HG03095 (cell line): ENCODE data around the gene DDX20.

Experiments
- ATAC-seq: cut with Tn5 transposase; IDR thresholded peaks from one replicate; pipeline ENCODE4 v1.9.1; 2021; ENCODE audit warnings: moderate library complexity; ENCODE audit not compliant: unreplicated experiment

The DDX20 gene

DNA sequence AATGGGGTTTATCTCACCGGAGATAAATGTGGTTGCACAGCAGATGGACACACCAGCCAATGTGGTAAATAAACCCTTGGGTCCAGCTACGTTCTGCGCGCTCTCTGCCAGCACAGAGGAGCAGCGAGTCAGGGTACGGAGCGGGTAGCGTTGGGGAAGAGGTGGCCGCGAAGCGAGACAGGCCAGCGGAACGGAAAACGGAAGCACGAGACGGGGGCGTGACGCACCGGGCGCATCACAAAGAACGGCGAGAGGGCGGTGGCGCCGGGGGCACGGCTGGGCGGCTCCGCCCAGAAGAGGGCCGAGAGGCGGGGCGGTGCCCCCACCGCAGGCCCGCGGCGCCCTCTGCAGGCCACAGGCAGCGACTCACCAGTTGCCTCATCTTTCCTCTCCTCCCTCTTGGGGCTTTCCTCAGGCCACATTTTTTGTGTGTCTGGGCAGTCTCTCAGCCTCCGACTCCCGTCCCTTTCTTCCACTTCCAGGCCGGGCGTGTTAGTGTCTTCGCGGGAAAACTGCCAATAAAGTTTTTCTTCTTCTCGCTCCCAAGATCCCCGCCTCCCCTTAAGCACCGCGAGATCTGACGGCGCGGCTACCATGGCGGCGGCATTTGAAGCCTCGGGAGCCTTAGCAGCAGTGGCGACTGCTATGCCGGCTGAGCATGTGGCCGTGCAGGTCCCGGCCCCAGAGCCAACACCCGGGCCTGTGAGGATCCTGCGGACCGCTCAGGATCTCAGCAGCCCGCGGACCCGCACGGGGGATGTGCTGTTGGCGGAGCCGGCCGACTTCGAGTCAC lies at the start of gene DDX20:
DDX20 (plus strand) TSS at position 571 of the 793 bp plus-strand sequence; CDS start at position 595, 24 bp downstream.
- peak; percentile 85 for ATAC-seq

DNA sequence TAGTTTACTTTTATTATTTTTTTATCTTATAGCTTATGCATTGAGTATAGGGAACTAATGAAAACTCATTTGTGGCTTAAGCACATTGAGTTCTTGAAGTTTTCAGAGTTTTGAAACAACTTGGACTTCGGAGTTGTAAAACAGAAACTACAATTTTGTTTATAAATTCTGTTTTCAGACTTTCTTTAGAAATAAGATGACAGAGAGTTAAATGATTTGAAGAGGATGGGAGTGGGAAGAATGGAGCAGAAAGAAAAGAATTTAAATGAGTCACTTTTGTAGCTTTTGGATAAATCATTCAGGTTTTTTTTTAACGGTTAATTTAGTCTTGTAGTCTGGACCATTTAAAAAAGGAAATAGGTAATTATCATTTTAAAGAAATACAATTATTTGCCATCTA lies 48.8 kb upstream of the DDX20 start:
- ATAC-seq, result no peak

DNA sequence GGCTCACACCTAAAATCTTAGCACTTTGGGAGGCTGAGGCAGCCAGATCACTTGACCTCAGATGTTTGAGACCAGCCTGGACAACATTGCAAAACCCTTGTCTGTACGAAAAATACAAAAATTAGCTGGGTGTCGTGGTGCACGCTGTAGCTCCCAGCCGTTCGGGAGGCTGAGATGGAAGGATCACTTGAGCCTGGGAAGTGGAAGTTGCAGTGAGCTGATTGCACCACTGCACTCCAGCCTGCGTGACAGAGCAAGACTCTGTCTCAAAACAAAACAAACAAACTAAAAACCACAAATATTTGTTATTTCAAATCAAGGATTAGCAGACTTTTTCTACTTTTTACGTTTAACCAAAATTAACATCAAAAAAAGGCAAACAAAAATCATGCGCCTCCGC lies 47.8 kb upstream of the DDX20 start:
- no peak for ATAC-seq

GRCh38 chr1:111709986-111710385 lies 45.7 kb upstream of the DDX20 start:
- no peak for ATAC-seq

GRCh38 chr1:111716333-111716732 lies 39.4 kb upstream of the DDX20 start:
- ATAC-seq, result no peak

DNA sequence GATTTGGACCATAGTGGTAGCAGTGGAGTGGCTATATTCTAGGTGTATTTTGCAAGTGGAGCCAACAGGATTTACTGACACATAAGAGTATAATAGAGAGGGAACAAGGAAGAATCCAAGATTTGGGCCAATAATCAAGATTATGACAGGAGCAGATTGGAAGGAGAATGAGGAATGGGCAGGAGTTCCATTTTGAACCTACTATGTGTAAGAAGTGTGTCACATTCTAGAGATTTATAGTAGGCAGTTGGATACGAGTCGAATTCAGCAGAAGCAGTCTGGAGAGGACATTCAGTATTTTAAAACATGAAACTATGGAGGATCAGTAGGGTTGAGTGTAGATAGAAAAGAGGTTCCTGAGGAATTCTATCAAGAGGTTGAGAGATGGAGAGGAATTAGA lies 38.3 kb upstream of the DDX20 start:
- no peak for ATAC-seq

GRCh38 chr1:111719135-111719534 lies 36.6 kb upstream of the DDX20 start:
- no peak for ATAC-seq

DNA sequence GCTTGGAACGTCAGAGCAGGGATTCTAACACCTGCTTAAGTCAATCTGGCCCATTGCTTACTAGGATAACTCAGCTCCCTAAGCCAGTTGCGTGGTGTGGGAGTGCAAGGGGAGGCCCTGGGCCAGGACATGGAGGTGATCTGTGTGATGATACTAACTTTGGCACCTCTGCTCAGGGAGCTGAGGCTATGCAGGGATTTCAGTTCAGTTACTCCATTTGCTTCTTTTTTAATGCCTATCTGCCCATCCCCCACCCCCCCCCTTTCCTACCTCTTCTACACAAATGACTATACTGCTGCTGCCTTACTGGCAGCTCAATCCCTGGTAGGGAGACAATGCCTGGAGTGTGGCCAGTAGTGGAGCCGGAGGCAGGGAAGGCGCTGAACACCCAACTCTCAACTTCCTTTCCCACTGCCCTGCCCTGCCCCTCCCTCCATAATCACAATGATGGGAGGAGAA lies 36.0 kb upstream of the DDX20 start:
- ATAC-seq, result no peak

DNA sequence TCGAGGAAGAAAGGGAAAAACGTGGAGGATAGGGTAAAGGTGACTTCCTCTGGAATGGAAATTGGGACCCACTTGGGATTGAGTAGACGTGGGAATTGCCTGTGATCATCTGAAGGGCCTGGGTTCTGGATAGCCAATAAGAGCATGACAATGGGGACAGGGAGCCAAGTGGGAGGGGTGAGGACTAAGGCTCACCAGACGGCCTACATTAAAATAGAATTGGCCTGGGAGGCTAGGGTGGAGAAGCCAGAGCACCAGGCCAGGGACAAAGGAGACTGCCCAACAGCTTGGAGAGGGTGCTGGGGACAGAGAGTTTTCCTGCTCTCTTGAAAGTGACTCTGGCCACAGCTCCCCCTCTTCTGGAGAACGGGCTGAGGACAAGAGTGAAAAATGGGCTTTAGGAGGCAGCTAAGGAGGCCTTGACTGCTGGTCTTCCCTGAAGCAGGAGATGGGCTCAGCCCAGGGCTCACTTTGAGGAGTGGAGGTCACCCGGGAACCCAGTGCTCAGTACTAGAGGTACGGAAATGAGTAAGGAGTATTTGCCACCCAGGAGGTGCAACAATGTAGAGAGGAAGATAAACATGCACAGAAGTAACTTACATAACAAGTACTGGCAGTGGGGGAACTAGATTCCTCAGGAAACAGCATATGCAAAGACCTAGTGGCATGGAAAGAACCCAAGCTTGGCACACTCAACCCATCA lies 35.3 kb upstream of the DDX20 start:
- no peak for ATAC-seq

DNA sequence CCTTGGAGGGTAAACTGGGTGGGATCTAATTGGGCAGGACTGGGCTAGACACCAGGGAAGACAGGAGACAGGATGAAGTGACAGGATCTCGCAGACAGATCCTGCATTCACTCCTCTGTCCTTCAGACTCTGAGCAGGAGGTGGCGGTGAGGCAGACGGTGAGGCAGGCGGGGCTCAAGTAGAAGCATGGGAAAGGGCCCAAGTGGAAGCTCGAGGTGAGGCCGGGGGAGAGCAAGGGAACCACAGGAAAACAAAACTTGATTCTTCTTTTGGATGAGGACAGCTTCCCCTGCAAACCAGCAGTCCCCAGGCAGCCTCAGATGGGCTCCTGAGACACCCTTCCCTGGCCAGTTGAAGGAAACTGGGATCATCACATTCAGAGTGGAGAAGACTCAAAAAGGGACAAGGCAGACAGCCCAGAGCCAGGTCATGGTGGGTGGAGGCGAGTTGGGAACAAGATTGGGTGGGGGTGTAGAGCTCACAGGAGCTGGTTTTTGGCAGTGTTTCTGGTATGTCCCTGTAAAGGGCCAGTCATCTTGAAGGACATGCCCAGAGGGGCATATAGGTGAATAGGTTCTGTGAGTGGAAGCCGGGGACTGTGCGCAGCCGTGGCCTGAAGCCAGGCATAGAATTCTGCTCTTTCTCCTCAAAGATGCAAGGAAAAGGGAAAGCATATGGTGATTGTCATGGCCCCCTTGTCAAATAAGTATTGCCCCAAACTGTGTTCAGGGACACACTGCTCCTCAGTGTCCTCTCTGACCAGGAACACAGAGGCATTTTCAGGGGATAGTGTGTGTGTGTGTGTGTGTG lies 34.5 kb upstream of the DDX20 start:
- no peak for ATAC-seq

GRCh38 chr1:111723091-111723806 lies 32.5 kb upstream of the DDX20 start:
- ATAC-seq, result no peak

GRCh38 chr1:111723871-111724270 lies 31.8 kb upstream of the DDX20 start:
- ATAC-seq, result no peak

- ATAC-seq, result no peak
These were observed 30.5 kb upstream of the DDX20 start for GRCh38 chr1:111725192-111725591.

GRCh38 chr1:111727056-111727455 lies 28.6 kb upstream of the DDX20 start:
- ATAC-seq, result no peak

DNA sequence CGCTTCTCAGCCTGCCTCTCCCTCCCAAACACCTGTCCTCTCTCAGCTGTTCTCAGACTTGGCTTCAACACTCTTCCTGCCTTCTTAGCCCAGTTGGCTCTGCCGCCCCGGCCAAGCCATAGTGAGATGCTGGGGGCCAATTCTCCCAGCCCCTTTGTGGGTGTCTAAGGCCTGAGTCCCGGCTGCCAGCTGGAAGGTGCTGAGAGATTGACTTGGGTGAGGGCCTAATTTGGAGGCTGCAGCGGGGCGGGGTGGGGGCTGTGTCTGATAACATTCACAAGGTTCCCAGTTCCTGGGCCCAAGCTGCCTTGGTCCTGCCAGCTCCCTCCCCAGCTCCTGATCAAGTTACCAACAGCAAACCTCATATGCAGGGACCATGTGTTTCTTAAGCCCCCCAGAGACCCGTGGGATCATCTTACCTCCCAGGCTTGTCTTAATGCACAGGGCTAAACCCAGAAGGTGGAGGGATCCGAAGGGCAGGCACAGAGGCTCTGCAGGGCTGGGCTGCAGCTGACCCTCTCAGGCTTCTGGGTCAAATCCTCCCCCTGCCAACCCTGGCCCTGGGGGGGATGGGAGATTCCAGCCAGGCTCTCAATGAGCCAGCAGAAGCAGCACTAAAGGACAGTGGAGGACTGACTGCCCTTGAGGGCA lies 26.3 kb upstream of the DDX20 start:
- ATAC-seq, result no peak

DNA sequence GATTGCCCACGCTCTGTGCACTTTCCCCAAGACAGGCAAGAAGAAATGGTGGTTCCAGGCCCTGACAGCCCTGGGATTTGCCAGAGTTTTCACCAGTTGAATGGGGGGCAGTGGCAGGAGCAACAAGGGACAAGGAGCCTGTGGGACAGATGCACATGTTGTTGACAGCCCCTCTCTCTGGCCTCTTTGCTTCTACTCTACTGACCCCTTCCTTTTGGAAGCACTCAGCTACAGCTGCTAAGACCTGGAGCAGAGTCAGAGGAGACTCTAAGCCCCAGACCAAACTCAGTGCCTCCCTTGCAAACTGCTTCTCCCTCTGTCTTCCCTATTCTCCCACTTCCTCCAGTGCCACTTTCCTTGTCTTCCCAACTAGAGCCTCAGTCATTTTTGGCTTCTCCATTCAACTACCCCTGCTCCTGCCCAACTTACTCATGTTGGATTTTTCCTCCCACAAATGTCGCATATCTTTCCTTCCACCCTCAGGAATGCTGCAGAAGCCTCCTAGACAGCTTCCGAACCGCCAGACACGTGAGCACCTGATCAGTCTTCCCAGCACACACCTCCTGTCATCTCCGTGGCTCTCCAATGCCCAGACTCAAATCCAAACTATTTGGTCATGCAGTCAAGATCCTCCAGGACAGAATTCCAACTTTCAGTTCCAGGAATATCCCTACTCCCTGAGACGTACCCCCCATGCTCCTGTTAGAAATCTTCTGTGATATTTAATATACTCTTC lies 25.6 kb upstream of the DDX20 start:
- ATAC-seq, result no peak

DNA sequence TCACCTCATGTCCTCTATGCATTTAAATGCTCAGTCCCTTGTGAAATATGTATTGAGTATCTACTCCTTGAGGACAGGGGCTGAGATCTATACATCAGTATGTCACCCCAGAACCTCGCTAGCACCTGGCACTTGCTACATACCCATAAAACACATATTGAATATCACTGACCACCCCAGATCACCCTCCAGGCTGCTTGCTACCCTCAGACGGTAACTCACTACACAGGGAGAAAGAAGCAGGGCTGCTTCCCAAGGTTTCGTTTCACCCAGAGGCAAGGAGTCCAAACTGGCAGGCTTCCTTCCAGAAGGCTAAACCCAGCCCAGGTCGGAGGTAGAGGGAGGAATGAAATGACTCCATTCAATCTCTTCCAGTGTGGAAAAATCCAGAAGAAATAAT lies 25.0 kb upstream of the DDX20 start:
- no peak for ATAC-seq

DNA sequence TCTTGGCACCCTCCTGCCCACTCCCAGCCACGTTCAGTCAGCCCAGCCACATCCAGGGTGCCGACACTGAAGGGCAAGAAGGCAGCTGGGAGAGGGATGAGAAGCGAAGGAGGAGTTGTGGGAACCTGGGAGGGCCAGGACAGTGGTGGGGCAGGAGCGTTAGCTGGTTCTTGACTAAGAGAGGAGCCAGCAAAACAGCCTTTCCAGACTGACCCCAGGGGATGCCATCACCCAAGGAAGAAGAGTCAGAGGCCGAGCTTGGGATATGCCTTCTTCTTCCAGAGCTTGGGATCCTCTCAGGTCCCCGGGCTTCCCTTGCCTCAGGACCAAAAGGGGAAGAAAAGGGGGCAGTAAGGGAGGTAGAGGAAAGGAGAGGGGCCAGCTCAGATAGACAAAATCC lies 23.7 kb upstream of the DDX20 start:
- ATAC-seq, result no peak

DNA sequence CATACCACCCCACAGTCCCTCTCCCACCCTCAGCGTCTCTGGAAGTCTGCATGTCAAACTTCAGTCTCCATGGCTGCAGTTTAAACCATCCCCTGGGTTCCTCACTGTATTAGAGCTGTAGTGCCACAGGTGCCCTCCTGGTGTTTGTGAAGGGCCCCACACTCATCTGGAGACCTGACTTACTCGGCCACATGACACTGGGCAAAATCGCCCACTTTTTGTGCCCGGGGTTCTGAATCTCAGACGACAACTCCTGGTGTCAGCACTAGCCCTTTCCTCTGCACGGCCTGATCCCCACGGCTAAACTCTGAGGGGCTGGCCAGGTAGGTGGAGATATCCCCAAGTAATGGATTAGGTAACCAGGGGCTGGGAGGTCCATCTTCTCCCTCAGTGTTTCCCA lies 23.0 kb upstream of the DDX20 start:
- no peak for ATAC-seq
